ENCODE measurements around the gene FLAD1. TPM values are rescaled to one million over a fixed set of nuclear protein-coding genes. Genes with fewer than 3 reads are reported as not detected.

Gene FLAD1
- total RNA-seq, 1 donor from 2014 or later: 35.9 TPM

DNA sequence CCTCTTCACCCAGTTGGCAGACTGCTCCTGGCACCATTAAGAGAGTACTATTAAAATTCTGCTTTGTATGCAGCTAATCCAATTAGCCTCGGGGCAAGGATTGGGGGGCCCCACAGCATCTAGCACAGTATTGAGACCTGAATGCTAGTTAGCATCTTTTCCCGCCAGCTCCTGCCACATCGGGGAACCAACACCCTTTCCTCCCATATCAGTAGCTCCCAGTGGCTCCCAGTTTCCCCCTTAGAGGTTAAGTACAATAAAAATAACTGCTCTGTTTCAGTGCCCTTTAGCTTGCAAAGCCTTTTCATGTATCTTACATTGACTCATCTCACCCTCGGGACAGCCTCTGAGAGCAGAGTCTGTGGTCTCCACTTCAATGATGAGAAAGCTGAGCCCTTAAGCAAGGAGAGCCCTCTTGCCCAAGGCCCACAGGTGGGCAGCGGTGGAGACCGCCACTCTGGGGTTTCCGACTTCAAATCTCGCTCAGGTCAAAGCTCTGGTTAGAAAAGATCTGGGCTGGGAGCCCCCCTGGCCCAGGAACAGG is 42.4 kb upstream of the FLAD1 start:
- peak overlapping the region; percentile 52 for H3K27ac Mint-ChIP-seq (ENCODE audit: unreplicated experiment)
- H3K4me3 Mint-ChIP-seq (ENCODE audit: unreplicated experiment): peak overlapping the region; percentile 47
- no peak for DNase-seq (ENCODE audit: low spot score)
- peaks cover 20% of the 10 kb centered on the region for H3K27me3 Mint-ChIP-seq (ENCODE audit: unreplicated experiment)
- H3K36me3 Mint-ChIP-seq (ENCODE audit: low read depth, unreplicated experiment): peaks cover 5% of the 10 kb centered on the region
- no peaks in the 10 kb centered on the region for H3K9me3 Mint-ChIP-seq (ENCODE audit: unreplicated experiment)
- TF ChIP-seq, protein P1, sequence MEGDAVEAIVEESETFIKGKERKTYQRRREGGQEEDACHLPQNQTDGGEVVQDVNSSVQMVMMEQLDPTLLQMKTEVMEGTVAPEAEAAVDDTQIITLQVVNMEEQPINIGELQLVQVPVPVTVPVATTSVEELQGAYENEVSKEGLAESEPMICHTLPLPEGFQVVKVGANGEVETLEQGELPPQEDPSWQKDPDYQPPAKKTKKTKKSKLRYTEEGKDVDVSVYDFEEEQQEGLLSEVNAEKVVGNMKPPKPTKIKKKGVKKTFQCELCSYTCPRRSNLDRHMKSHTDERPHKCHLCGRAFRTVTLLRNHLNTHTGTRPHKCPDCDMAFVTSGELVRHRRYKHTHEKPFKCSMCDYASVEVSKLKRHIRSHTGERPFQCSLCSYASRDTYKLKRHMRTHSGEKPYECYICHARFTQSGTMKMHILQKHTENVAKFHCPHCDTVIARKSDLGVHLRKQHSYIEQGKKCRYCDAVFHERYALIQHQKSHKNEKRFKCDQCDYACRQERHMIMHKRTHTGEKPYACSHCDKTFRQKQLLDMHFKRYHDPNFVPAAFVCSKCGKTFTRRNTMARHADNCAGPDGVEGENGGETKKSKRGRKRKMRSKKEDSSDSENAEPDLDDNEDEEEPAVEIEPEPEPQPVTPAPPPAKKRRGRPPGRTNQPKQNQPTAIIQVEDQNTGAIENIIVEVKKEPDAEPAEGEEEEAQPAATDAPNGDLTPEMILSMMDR (IDR thresholded peaks at IDR 0.05; ENCODE audit: unreplicated experiment): no peak
- peaks cover 39% of the 10 kb centered on the region for H3K4me1 Mint-ChIP-seq (ENCODE audit: unreplicated experiment)

DNA sequence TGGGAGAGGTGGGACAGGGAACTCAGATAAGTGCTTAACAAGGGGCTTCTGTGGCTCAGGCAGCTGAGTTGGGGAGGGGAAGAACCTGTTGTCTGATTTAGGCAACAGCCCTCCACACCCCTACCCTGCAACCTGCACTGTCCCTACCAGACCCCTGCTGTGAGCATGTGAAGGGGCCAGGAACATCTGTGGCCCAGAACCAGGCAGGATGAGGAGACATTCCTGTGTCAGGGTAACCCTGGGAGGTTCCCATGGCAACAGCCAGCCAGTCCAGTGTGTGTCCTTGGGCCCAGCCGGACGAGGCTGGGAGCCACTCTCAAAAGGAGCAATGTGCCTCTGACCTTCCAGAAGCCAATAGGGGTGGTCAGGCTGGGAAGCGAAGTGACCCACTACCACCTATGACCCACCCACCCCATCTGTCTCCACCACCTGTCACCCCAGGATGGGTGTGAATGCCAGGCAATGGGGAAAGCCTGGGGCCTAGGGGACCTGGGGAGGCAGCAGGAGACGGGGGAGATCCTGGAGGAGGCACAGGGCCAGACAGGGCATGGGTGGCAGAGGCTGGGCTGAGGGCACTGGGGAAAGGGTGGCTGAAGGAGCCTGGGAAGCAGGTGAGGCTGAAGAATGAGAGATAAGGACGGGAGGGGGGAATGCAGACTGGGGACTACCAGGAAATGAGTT is 41.7 kb upstream of the FLAD1 start:
- Mint-ChIP-seq H3K36me3 (ENCODE audit: low read depth, unreplicated experiment) (peaks cover 10% of the 10 kb centered on the region), H3K27me3 (ENCODE audit: unreplicated experiment) (peaks cover 20% of the 10 kb centered on the region), H3K4me3 (ENCODE audit: unreplicated experiment) (no peak overlapping the region), H3K27ac (ENCODE audit: unreplicated experiment) (peak overlapping the region; percentile 52), H3K4me1 (ENCODE audit: unreplicated experiment) (peaks cover 39% of the 10 kb centered on the region), H3K9me3 (ENCODE audit: unreplicated experiment) (no peaks in the 10 kb centered on the region)
- TF ChIP-seq, protein P1 (IDR thresholded peaks at IDR 0.05; ENCODE audit: unreplicated experiment): no peak
- peak; percentile 59 for DNase-seq (ENCODE audit: low spot score)

GRCh38 chr1:154943649-154944400 is 39.3 kb upstream of the FLAD1 start:
- TF ChIP-seq, protein P1 (IDR thresholded peaks at IDR 0.05; ENCODE audit: unreplicated experiment): peak; percentile 56
- Mint-ChIP-seq H3K36me3 (ENCODE audit: low read depth, unreplicated experiment) (peaks cover 15% of the 10 kb centered on the region), H3K27ac (ENCODE audit: unreplicated experiment) (peak overlapping the region; percentile 84), H3K27me3 (ENCODE audit: unreplicated experiment) (peaks cover 10% of the 10 kb centered on the region), H3K4me1 (ENCODE audit: unreplicated experiment) (peaks cover 25% of the 10 kb centered on the region), H3K9me3 (ENCODE audit: unreplicated experiment) (no peaks in the 10 kb centered on the region), H3K4me3 (ENCODE audit: unreplicated experiment) (peak overlapping the region; percentile 42)
- DNase-seq (ENCODE audit: low spot score): peak; percentile 57

DNA sequence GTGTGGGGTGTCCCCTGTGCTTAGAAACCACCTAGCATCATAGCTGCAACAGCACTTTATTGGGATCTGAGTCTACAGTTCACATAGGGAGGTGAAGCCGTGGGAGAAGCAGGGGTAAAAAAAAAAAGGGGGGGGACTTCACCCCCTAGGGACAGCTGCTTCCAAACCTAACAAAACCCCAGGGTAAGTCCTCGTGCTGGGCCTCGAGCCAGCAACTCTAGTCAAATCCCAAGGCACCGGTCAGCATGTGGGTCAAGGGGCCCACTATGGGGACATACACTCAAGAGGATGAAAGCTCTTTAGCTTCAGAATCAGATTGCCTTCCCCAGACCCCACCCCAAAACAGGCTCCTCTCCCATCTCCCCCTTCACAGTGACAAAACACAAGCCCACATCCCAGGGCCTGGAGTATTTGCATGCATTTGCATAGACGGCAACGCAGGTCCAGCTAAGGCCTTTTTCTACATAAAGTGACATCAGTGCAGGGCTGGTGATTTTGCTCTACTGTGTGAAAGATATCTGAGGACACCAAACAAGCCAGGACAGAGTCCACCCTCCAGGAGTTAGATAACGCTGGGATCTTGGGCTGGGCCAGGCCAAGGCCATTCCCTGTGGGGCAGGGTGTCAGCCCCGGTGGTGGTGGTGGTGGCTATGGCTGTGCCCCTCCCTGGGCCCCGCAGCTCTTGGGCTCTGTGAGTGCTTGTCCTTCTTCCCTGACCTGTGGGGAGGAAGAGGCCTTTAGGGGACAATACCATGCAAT is 38.6 kb upstream of the FLAD1 start:
- Mint-ChIP-seq H3K4me1 (ENCODE audit: unreplicated experiment) (peaks cover 23% of the 10 kb centered on the region), H3K4me3 (ENCODE audit: unreplicated experiment) (no peak overlapping the region), H3K27ac (ENCODE audit: unreplicated experiment) (peak overlapping the region; percentile 42), H3K9me3 (ENCODE audit: unreplicated experiment) (no peaks in the 10 kb centered on the region), H3K27me3 (ENCODE audit: unreplicated experiment) (peaks cover 8% of the 10 kb centered on the region), H3K36me3 (ENCODE audit: low read depth, unreplicated experiment) (peaks cover 18% of the 10 kb centered on the region)
- no peak for DNase-seq (ENCODE audit: low spot score)
- TF ChIP-seq, protein P1 (IDR thresholded peaks at IDR 0.05; ENCODE audit: unreplicated experiment): no peak

All from endothelial cell (in vitro differentiated cells).